HepG2 (cell line): ENCODE results near the gene CYTH1. TPM values are rescaled to one million over a fixed set of nuclear protein-coding genes. Genes with fewer than 3 reads are reported as not detected.

ENCODE experiments used
- AKAP8 ChIP-seq: sonication (generic); formaldehyde crosslinking; IDR thresholded peaks from 2 replicates; pipeline ENCODE4 v1.5.1; 2020; ENCODE audit warnings: mild to moderate bottlenecking, missing genetic modification reagents
- CBFB ChIP-seq: sonication (generic); formaldehyde crosslinking; IDR thresholded peaks from 2 replicates; pipeline ENCODE4 v1.4.0; 2020; ENCODE audit warnings: missing genetic modification reagents
- ETV5 ChIP-seq: IDR thresholded peaks from 2 replicates; pipeline ENCODE4 v1.6.1; 2018; ENCODE audit warnings: missing biosample characterization, missing genetic modification reagents, inconsistent platforms, borderline replicate concordance
- FIP1L1 ChIP-seq: fragments of 200-400 bp; formaldehyde crosslinking; IDR thresholded peaks from 2 replicates; pipeline ENCODE4 v1.6.1; 2018; ENCODE audit warnings: low read depth, mild to moderate bottlenecking, low read length, moderate library complexity, borderline replicate concordance; ENCODE audit not compliant: insufficient read depth
- FOXJ3 ChIP-seq: sonication (generic); formaldehyde crosslinking; IDR thresholded peaks from 2 replicates; pipeline ENCODE4 v1.4.0; 2020; ENCODE audit warnings: missing genetic modification reagents, mild to moderate bottlenecking, borderline replicate concordance
- HOXA5 ChIP-seq: sonication (generic); formaldehyde crosslinking; IDR thresholded peaks from 2 replicates; pipeline ENCODE4 v1.4.0; 2020; ENCODE audit warnings: missing genetic modification reagents
- KDM5A ChIP-seq: fragments of 200-600 bp; sonication (generic); IDR thresholded peaks from 2 replicates; pipeline ENCODE4 v1.7.0; 2018; ENCODE audit warnings: antibody characterized with exemption, mild to moderate bottlenecking, low read length, borderline replicate concordance
- NR2F1 ChIP-seq, 2 experiments: fragments of 450-650 bp in 1 of 2; formaldehyde crosslinking in 1 of 2; IDR thresholded peaks; 2 replicates each; pipeline versions ENCODE4 v1.5.0 to v1.6.1; 2016 to 2020; ENCODE audit warnings: mild to moderate bottlenecking in 1 of 2, missing compliant biosample characterization in 1 of 2, missing genetic modification reagents in 1 of 2, moderate library complexity in 1 of 2
- SMAD3 ChIP-seq: sonication (generic); formaldehyde crosslinking; IDR thresholded peaks from 2 replicates; pipeline ENCODE4 v1.4.0; 2020; ENCODE audit warnings: missing genetic modification reagents
- SP2 ChIP-seq: sonication (generic); formaldehyde crosslinking; IDR thresholded peaks from 2 replicates; pipeline ENCODE4 v1.5.1; 2020; ENCODE audit warnings: mild to moderate bottlenecking, missing genetic modification reagents
- ZNF136 ChIP-seq: sonication (generic); formaldehyde crosslinking; IDR thresholded peaks from 2 replicates; pipeline ENCODE4 v1.8.1; 2022; ENCODE audit warnings: low read depth, mild to moderate bottlenecking, moderate library complexity, missing genetic modification reagents
- ZNF552 ChIP-seq: sonication (generic); formaldehyde crosslinking; IDR thresholded peaks from 2 replicates; pipeline ENCODE4 v1.9.0; 2022; ENCODE audit warnings: missing genetic modification reagents, mild to moderate bottlenecking, borderline replicate concordance
- ZNF563 ChIP-seq: sonication (generic); formaldehyde crosslinking; IDR thresholded peaks from 2 replicates; pipeline ENCODE4 v1.8.0; 2022; ENCODE audit warnings: mild to moderate bottlenecking, moderate library complexity, missing genetic modification reagents
- ZNF570 ChIP-seq: sonication (generic); formaldehyde crosslinking; IDR thresholded peaks from 2 replicates; pipeline ENCODE4 v1.4.0; 2020; ENCODE audit warnings: mild to moderate bottlenecking, missing genetic modification reagents, borderline replicate concordance
- ZNF841 ChIP-seq: sonication (generic); formaldehyde crosslinking; IDR thresholded peaks from 2 replicates; pipeline ENCODE4 v1.8.1; 2023; ENCODE audit warnings: missing genetic modification reagents, borderline replicate concordance
- ZSCAN9 ChIP-seq: IDR thresholded peaks from 2 replicates; pipeline ENCODE4 v1.6.1; 2016; ENCODE audit warnings: borderline replicate concordance
- polyA plus RNA-seq, 8 experiments: library from polyadenylated mRNA; depleted of rRNA in 3 of 8; stranded (reverse) in 7 of 8; unstranded in 1 of 8; fragments of >200 nt; fragmentation: Illumina TruSeq in 4 of 8; extraction: Trizol in 4 of 8; gene quantifications; 2 replicates each; pipeline versions ENCODE4 v1.2.1 to v1.2.3, GENCODE V29; 2011 to 2016; ENCODE audit warnings: low read depth in 4 of 8, missing spikeins in 1 of 8, mixed read lengths in 1 of 8; ENCODE audit not compliant: insufficient read depth in 1 of 8
- total RNA-seq, 5 experiments: library from RNA; depleted of rRNA; stranded (reverse); fragments of >200 nt; fragmentation: Illumina TruSeq; extraction: Trizol; gene quantifications; 2 replicates each; pipeline ENCODE4 v1.2.3, GENCODE V29; 2016; ENCODE audit warnings: low read depth in 1 of 5
- TF ChIP-seq, protein P1 (sequence below): sonication (generic); formaldehyde crosslinking; IDR thresholded peaks from 2 replicates; pipeline ENCODE4 v1.4.0; 2020; ENCODE audit warnings: missing genetic modification reagents
- TF ChIP-seq, protein P2 (sequence below): sonication (generic); formaldehyde crosslinking; IDR thresholded peaks from 2 replicates; pipeline ENCODE4 v1.4.0; 2020; ENCODE audit warnings: missing genetic modification reagents
- TF ChIP-seq, protein P3 (sequence below): IDR thresholded peaks from 2 replicates; pipeline ENCODE4 v1.6.1; 2012; ENCODE audit warnings: inconsistent platforms
- TF ChIP-seq, protein P4 (sequence below): sonication (generic); formaldehyde crosslinking; IDR thresholded peaks from 2 replicates; pipeline ENCODE4 v1.4.0; 2020; ENCODE audit warnings: mild to moderate bottlenecking, missing genetic modification reagents

CYTH1 gene
- total and polyA plus RNA-seq, 2 of the 13 experiments (the other 11 are each of a cell fraction or from before 2014, with no cell fraction given), result 20.1 to 48.9 TPM

DNA sequence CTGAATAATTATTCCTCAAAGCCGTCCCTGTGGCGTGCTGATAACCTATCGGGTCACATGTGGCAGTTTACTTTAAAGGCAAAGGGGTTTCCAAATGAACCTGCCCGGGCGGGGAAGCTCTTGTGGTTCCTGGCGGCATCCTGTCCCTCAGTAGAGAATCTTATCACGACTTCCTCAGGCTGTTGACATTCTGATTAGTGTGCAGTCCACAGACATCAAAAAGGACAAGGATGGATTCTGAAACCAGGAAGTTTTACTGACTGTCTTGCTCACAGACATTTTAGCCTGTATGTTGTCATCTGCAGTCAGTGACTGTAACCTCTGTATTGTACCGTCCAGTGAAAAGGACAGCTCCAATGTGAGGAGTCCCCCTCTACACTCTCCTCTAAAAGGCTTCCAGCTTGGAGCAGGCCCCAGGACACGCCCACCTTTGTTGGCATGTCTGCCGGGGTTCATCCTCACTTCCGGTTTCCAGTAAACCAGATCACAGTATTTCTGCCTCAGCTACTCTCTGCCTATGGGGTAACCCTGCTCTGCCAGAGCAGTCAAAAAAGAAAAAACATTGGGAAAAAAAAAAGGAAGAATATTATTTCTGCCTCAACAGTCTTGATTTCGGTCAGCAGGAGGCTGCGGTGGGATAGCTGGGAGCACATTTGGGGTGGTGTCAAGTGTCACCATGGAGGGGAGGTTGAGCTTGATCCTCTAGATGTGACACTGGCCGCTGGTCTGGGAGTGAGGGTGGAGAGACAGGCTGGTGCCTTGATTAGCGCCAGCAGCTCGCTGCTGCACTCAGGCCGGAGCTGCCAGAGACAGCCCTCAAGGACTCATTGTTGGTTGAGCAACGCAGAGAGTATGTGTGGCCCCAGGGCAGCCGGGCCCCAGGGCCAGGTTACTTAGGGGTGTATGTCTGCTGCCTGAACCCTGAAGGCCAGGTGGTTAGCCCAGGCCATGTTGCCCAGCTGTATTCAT, 115.8 kb downstream of the CYTH1 start (continued):
- TF ChIP-seq ZNF570 (no peak), AKAP8 (0 out of 2 replicates have a peak, but pooled peaks have one; percentile 71), CBFB (peak; percentile 40), SMAD3 (peak; percentile 20; the same call in 1 of the 2 replicates), ZNF563 (CRISPR knock-in tag) (peak; percentile 31; the same call in 1 of the 2 replicates), SP2 (CRISPR knock-in tag) (no peak), ZNF552 (peak; percentile 51; the same call in 1 of the 2 replicates), ZSCAN9 (CRISPR knock-in tag) (0 out of 2 replicates have a peak, but pooled peaks have one; percentile 38), NR2F1 (CRISPR knock-in tag; IDR thresholded peaks at IDR 0.05) (no peak), HOXA5 (CRISPR knock-in tag) (no peak), ZNF841 (no peak), FOXJ3 (CRISPR knock-in tag) (peak; percentile 1; the same call in 1 of the 2 replicates), KDM5A (no peak), ZNF136 (no peak), FIP1L1 (no peak), ETV5 (peak; percentile 86)
- TF ChIP-seq, protein P1, sequence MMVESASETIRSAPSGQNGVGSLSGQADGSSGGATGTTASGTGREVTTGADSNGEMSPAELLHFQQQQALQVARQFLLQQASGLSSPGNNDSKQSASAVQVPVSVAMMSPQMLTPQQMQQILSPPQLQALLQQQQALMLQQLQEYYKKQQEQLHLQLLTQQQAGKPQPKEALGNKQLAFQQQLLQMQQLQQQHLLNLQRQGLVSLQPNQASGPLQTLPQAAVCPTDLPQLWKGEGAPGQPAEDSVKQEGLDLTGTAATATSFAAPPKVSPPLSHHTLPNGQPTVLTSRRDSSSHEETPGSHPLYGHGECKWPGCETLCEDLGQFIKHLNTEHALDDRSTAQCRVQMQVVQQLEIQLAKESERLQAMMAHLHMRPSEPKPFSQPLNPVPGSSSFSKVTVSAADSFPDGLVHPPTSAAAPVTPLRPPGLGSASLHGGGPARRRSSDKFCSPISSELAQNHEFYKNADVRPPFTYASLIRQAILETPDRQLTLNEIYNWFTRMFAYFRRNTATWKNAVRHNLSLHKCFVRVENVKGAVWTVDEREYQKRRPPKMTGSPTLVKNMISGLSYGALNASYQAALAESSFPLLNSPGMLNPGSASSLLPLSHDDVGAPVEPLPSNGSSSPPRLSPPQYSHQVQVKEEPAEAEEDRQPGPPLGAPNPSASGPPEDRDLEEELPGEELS, result peak; percentile 80
- TF ChIP-seq, protein P2, sequence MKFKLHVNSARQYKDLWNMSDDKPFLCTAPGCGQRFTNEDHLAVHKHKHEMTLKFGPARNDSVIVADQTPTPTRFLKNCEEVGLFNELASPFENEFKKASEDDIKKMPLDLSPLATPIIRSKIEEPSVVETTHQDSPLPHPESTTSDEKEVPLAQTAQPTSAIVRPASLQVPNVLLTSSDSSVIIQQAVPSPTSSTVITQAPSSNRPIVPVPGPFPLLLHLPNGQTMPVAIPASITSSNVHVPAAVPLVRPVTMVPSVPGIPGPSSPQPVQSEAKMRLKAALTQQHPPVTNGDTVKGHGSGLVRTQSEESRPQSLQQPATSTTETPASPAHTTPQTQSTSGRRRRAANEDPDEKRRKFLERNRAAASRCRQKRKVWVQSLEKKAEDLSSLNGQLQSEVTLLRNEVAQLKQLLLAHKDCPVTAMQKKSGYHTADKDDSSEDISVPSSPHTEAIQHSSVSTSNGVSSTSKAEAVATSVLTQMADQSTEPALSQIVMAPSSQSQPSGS, result peak; percentile 42
- TF ChIP-seq, protein P3, sequence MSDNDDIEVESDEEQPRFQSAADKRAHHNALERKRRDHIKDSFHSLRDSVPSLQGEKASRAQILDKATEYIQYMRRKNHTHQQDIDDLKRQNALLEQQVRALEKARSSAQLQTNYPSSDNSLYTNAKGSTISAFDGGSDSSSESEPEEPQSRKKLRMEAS, result peak; percentile 21
- TF ChIP-seq, protein P4, sequence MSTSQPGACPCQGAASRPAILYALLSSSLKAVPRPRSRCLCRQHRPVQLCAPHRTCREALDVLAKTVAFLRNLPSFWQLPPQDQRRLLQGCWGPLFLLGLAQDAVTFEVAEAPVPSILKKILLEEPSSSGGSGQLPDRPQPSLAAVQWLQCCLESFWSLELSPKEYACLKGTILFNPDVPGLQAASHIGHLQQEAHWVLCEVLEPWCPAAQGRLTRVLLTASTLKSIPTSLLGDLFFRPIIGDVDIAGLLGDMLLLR (CRISPR knock-in tag), result 0 out of 2 replicates have a peak, but pooled peaks have one; percentile 11
